HG03354 (cell line): ENCODE results near the gene CTBP1.
"Not testable (repeated sequence)": the region's sequence is repeated elsewhere in the genome, so short reads cannot be mapped to it uniquely, and the experiment has no call there.

ENCODE experiments used
- ATAC-seq: cut with Tn5 transposase; IDR thresholded peaks from one replicate; pipeline ENCODE4 v1.9.1; 2021; ENCODE audit warnings: mild to moderate bottlenecking; ENCODE audit not compliant: unreplicated experiment, poor library complexity, severe bottlenecking

CTBP1 gene

GRCh38 chr4:1241466-1241935 is 7.4 kb downstream of the CTBP1 start:
- no peak for ATAC-seq

GRCh38 chr4:1240721-1241465 is 8.0 kb downstream of the CTBP1 start:
- no peak for ATAC-seq

GRCh38 chr4:1239950-1240307 is 9.0 kb downstream of the CTBP1 start:
- ATAC-seq = no peak

GRCh38 chr4:1239141-1239949 is 9.6 kb downstream of the CTBP1 start:
- ATAC-seq = no peak

- no peak for ATAC-seq
Measured at GRCh38 chr4:1238676-1239000, 10.3 kb downstream of the CTBP1 start.

- ATAC-seq = no peak
Measured at GRCh38 chr4:1237981-1238675, 10.8 kb downstream of the CTBP1 start.

- ATAC-seq = not testable (repeated sequence)
Measured at GRCh38 chr4:1237261-1237660, 11.7 kb downstream of the CTBP1 start.

GRCh38 chr4:1236836-1237235 is 12.1 kb downstream of the CTBP1 start:
- ATAC-seq = not testable (repeated sequence)

GRCh38 chr4:1236103-1236641 is 12.8 kb downstream of the CTBP1 start:
- ATAC-seq = no peak

- no peak for ATAC-seq
Measured at GRCh38 chr4:1235381-1236102, 13.4 kb downstream of the CTBP1 start.

GRCh38 chr4:1234811-1235292 is 14.1 kb downstream of the CTBP1 start:
- no peak for ATAC-seq

GRCh38 chr4:1234309-1234695 is 14.6 kb downstream of the CTBP1 start:
- no peak for ATAC-seq

GRCh38 chr4:1233641-1234308 is 15.2 kb downstream of the CTBP1 start:
- no peak for ATAC-seq

GRCh38 chr4:1232661-1233621 is 16.0 kb downstream of the CTBP1 start:
- ATAC-seq = no peak

- ATAC-seq = no peak
Measured at GRCh38 chr4:1231637-1232360, 17.1 kb downstream of the CTBP1 start.

- no peak for ATAC-seq
Measured at GRCh38 chr4:1230971-1231636, 17.8 kb downstream of the CTBP1 start.

GRCh38 chr4:1230316-1230715 is 18.6 kb downstream of the CTBP1 start:
- ATAC-seq = no peak
